Retinal pigment epithelial cell (primary cell): ENCODE results near the gene RTCA.
"Not testable (repeated sequence)": the region's sequence is repeated elsewhere in the genome, so short reads cannot be mapped to it uniquely, and the experiment has no call there.

Source experiments
- DNase-seq: peaks from one replicate; pipeline ENCODE4 v3.0.0-alpha.2; 2010; ENCODE audit warnings: low read depth
- H3K4me3 ChIP-seq: 2 replicates; pipeline ENCODE4 v1.5.1; 2011; ENCODE audit warnings: mild to moderate bottlenecking, low read length, control low read depth, moderate library complexity
- TF ChIP-seq, protein P1 (sequence below): conservative IDR thresholded peaks from 2 replicates; pipeline ENCODE4 v1.5.1; 2011; ENCODE audit warnings: low read depth, low read length, control low read depth, inconsistent platforms

The RTCA gene

GRCh38 chr1:100230765-100231164 lies 35.3 kb upstream of the RTCA start:
- TF ChIP-seq, protein P1, sequence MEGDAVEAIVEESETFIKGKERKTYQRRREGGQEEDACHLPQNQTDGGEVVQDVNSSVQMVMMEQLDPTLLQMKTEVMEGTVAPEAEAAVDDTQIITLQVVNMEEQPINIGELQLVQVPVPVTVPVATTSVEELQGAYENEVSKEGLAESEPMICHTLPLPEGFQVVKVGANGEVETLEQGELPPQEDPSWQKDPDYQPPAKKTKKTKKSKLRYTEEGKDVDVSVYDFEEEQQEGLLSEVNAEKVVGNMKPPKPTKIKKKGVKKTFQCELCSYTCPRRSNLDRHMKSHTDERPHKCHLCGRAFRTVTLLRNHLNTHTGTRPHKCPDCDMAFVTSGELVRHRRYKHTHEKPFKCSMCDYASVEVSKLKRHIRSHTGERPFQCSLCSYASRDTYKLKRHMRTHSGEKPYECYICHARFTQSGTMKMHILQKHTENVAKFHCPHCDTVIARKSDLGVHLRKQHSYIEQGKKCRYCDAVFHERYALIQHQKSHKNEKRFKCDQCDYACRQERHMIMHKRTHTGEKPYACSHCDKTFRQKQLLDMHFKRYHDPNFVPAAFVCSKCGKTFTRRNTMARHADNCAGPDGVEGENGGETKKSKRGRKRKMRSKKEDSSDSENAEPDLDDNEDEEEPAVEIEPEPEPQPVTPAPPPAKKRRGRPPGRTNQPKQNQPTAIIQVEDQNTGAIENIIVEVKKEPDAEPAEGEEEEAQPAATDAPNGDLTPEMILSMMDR: no peak
- no peak for DNase-seq
- H3K4me3 ChIP-seq: no peak overlapping the region

GRCh38 chr1:100231721-100232120 lies 34.3 kb upstream of the RTCA start:
- TF ChIP-seq, protein P1: no peak
- no peak for DNase-seq
- no peak overlapping the region for H3K4me3 ChIP-seq

DNA sequence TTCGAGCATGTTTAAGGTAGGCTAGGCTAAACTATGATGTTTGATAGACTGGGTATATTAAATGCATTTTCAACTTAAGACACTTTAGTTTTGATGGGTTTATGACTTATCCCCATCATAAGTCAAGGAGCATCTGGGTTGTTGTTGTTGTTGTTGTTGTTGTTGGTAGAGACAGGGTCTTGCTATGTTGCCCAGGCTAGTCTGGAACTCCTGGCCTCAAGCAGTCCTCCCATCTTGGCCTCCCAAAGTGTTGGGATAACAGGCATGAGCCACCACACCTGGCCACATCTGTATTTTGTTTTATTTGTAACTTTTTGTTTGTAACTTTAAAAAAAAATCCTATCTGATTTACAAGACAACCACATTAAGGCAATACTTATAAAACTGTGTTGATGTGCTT lies 33.9 kb upstream of the RTCA start:
- no peak for DNase-seq
- TF ChIP-seq, protein P1: no peak

DNA sequence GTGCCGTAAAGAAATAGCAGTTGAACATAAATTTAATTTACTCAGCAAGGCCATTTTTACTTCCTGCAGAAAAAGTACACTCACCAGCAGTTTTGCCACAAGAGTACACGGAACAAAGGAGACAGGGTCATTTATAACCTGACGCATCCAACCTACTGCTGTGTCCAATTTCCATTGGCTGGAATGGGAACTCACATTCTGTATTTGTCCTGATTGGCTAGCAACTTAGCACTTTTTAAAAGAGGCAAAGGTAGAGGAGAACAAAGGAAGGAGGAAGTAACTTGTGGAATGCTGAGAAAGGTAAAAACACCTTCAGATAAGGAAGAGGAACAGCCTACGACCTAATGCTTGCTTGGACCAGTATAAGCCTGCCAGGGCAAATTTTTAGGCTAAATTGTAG lies 32.5 kb upstream of the RTCA start:
- H3K4me3 ChIP-seq, DNase-seq: not testable (repeated sequence)

More for the DNA sequence above, 33.9 kb upstream of the RTCA start:
- no peak overlapping the region for H3K4me3 ChIP-seq

GRCh38 chr1:100234432-100234831 lies 31.6 kb upstream of the RTCA start:
- H3K4me3 ChIP-seq: no peak overlapping the region
- TF ChIP-seq, protein P1: no peak
- DNase-seq: no peak

DNA sequence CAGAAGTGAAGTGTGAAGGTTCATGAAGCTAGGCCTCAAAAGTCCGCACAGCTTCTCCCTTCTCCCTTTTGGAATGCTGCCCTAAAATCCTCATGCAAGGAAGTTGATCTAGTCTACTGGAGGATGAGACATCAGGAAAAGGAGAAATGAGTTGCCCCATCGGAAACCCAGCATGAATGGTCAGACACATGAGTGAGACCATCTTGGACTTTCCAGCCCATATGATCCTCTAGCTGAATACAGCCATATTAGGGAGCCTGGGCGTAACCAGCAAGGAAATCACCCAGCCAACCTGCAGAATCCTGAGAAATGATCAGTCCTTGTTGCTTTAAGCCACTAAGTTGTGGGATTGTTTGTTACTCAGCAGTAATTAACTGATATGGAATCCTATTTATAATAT lies 28.9 kb upstream of the RTCA start:
- no peak overlapping the region for H3K4me3 ChIP-seq
- TF ChIP-seq, protein P1: no peak
- DNase-seq: no peak

DNA sequence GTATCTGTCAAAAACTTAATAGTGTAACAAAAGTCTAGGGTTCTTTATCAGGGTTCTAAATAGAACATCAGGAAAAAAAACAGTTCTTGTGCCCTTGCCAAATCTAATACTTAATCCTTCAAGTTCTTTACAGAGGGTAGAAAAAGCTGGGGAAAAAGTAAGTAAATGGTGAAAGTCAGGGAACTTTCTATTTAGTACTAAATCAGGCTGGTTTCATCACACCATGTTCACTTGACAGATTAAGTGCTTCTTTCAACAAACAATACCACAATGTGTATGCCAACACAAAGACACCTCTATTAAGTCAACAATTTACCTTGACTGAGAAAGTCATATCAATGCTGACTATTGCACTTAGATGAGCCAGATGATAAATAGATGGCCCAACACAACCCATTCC lies 26.1 kb upstream of the RTCA start:
- TF ChIP-seq, protein P1: no peak
- H3K4me3 ChIP-seq: no peak overlapping the region
- peak; percentile 9 for DNase-seq

GRCh38 chr1:100240631-100241030 lies 25.4 kb upstream of the RTCA start:
- H3K4me3 ChIP-seq: no peak overlapping the region
- TF ChIP-seq, protein P1: no peak
- no peak for DNase-seq
